ENCODE results near the gene SGSM2.

- TF ChIP-seq CTCF (IDR thresholded peaks at IDR 0.05; ENCODE audit: low read length) (no peak), EZH2 (IDR thresholded peaks at IDR 0.05; ENCODE audit: borderline replicate concordance, low read length) (no peak)
These were observed 57.5 kb downstream of the SGSM2 start for GRCh38 chr17:2394775-2395201.
